ENCODE data around the gene TLE7.
A peak's percentile ranks its signal among the peaks of the same experiment; 100 is the strongest.

The TLE7 gene

GRCh38 chr16:71442051-71442440 lies at the start of gene TLE7:
TSS of gene TLE7 (minus strand) at chr16:71442054. CDS start at chr16:71433324, 8,730 bp downstream.
- DNase-seq (ENCODE audit: low spot score): no peak

- DNase-seq (ENCODE audit: low spot score): no peak
These were observed 49.2 kb upstream of the TLE7 start for GRCh38 chr16:71491054-71491453.

GRCh38 chr16:71490361-71490760 lies 48.5 kb upstream of the TLE7 start:
- no peak for DNase-seq (ENCODE audit: low spot score)

- DNase-seq (ENCODE audit: low spot score): no peak
These were observed 47.3 kb upstream of the TLE7 start, which contains the start of gene ZNF19 for GRCh38 chr16:71489122-71489521. TSS of gene ZNF19 (minus strand) at chr16:71489324. CDS start at chr16:71482114, 7,210 bp downstream.

- peak; percentile 95 for DNase-seq (ENCODE audit: low spot score)
These were observed 42.4 kb upstream of the TLE7 start for GRCh38 chr16:71484006-71484893.

- DNase-seq (ENCODE audit: low spot score): no peak
These were observed 40.7 kb upstream of the TLE7 start for GRCh38 chr16:71482569-71482968.

- no peak for DNase-seq (ENCODE audit: low spot score)
These were observed 39.1 kb upstream of the TLE7 start for GRCh38 chr16:71480956-71481355.

- DNase-seq (ENCODE audit: low spot score): peak; percentile 11
These were observed 37.6 kb upstream of the TLE7 start for GRCh38 chr16:71479420-71479819.

GRCh38 chr16:71476457-71477124 lies 34.7 kb upstream of the TLE7 start:
- DNase-seq (ENCODE audit: low spot score): no peak

- peak; percentile 94 for DNase-seq (ENCODE audit: low spot score)
These were observed 33.0 kb upstream of the TLE7 start for GRCh38 chr16:71474864-71475263.

GRCh38 chr16:71473891-71474290 lies 32.0 kb upstream of the TLE7 start:
- peak; percentile 63 for DNase-seq (ENCODE audit: low spot score)

- no peak for DNase-seq (ENCODE audit: low spot score)
These were observed 31.1 kb upstream of the TLE7 start for GRCh38 chr16:71472931-71473330.

GRCh38 chr16:71472051-71472450 lies 30.2 kb upstream of the TLE7 start:
- no peak for DNase-seq (ENCODE audit: low spot score)

GRCh38 chr16:71467810-71468209 lies 26.0 kb upstream of the TLE7 start:
- DNase-seq (ENCODE audit: low spot score): peak; percentile 28

- DNase-seq (ENCODE audit: low spot score): no peak
These were observed 22.4 kb upstream of the TLE7 start for GRCh38 chr16:71464231-71464630.

GRCh38 chr16:71461686-71462648 lies 20.1 kb upstream of the TLE7 start, which contains the start of gene ZNF23:
TSS of gene ZNF23 (minus strand) at chr16:71462247. CDS start at chr16:71456796, 5,451 bp downstream.
- DNase-seq (ENCODE audit: low spot score): peak; percentile 84

- DNase-seq (ENCODE audit: low spot score): no peak
These were observed 19.1 kb upstream of the TLE7 start for GRCh38 chr16:71460941-71461340.

GRCh38 chr16:71460236-71460635 lies 18.4 kb upstream of the TLE7 start:
- DNase-seq (ENCODE audit: low spot score): peak; percentile 48

GRCh38 chr16:71459510-71459909 lies 17.7 kb upstream of the TLE7 start:
- no peak for DNase-seq (ENCODE audit: low spot score)

- DNase-seq (ENCODE audit: low spot score): no peak
These were observed 14.9 kb upstream of the TLE7 start for GRCh38 chr16:71456801-71457200.

GRCh38 chr16:71453036-71453435 lies 11.2 kb upstream of the TLE7 start:
- no peak for DNase-seq (ENCODE audit: low spot score)

- DNase-seq (ENCODE audit: low spot score): no peak
These were observed 7.2 kb upstream of the TLE7 start for GRCh38 chr16:71449020-71449419.
